K562 (cell line): ENCODE measurements around the gene CEP85L. TPM values are rescaled to one million over a fixed set of nuclear protein-coding genes. Genes with fewer than 3 reads are reported as not detected.

Source experiments
- AFF1 ChIP-seq, 2 experiments: fragments of 450-650 bp; IDR thresholded peaks; 2 replicates each; pipeline ENCODE4 v1.6.1; 2018; ENCODE audit warnings: mild to moderate bottlenecking in 2 of 2, low read depth in 1 of 2; ENCODE audit not compliant: partially characterized antibody in 2 of 2
- ATF1 ChIP-seq, 2 experiments: fragments of 450-650 bp in 1 of 2; IDR thresholded peaks; 2 replicates each; pipeline ENCODE4 v1.6.1; 2016; ENCODE audit warnings: missing compliant biosample characterization in 1 of 2, missing genetic modification characterization in 1 of 2
- ATF7 ChIP-seq: fragments of 450-650 bp; IDR thresholded peaks from 2 replicates; pipeline ENCODE4 v1.7.1; 2014; ENCODE audit warnings: mild to moderate bottlenecking, moderate library complexity
- C11orf30 ChIP-seq: fragments of 450-650 bp; IDR thresholded peaks from 2 replicates; pipeline ENCODE4 v1.6.1; 2016; ENCODE audit warnings: low read depth, mild to moderate bottlenecking
- EHMT2 ChIP-seq: fragments of 450-650 bp; IDR thresholded peaks from 2 replicates; pipeline ENCODE4 v1.6.1; 2018; ENCODE audit warnings: antibody characterized with exemption
- ELF1 ChIP-seq: fragments of 200-800 bp; sonication (Bioruptor generic); IDR thresholded peaks from 2 replicates; pipeline ENCODE4 v1.6.1; 2016; ENCODE audit warnings: missing genetic modification characterization, missing compliant biosample characterization
- KAT8 ChIP-seq: fragments of 450-650 bp; IDR thresholded peaks from 2 replicates; pipeline ENCODE4 v1.6.1; 2016; ENCODE audit warnings: low read depth, mild to moderate bottlenecking
- MAFG ChIP-seq: fragments of 450-650 bp; conservative IDR thresholded peaks from 2 replicates; pipeline ENCODE4 v1.6.1; 2016; ENCODE audit warnings: missing genetic modification characterization, missing compliant biosample characterization
- MAZ ChIP-seq, 2 experiments: fragments of 450-650 bp in 1 of 2; sonication (generic) in 1 of 2; formaldehyde crosslinking; IDR thresholded peaks in 1 of 2; conservative IDR thresholded peaks in 1 of 2; 2 replicates each; pipeline versions ENCODE4 v1.4.0 to v1.5.0; 2020; ENCODE audit warnings: mild to moderate bottlenecking in 1 of 2, missing genetic modification reagents in 1 of 2
- MIER1 ChIP-seq: fragments of 450-650 bp; IDR thresholded peaks from 2 replicates; pipeline ENCODE4 v1.6.1; 2016; ENCODE audit warnings: antibody characterized with exemption, mild to moderate bottlenecking, low read depth
- NFIC ChIP-seq: fragments of 450-650 bp; IDR thresholded peaks from 2 replicates; pipeline ENCODE4 v1.6.1; 2017; ENCODE audit warnings: mild to moderate bottlenecking, inconsistent platforms
- PCBP2 ChIP-seq: fragments of 200-400 bp; formaldehyde crosslinking; IDR thresholded peaks from 2 replicates; pipeline ENCODE4 v1.6.1; 2018; ENCODE audit warnings: low read length, low read depth, mild to moderate bottlenecking, moderate library complexity; ENCODE audit not compliant: poor library complexity, severe bottlenecking
- REST ChIP-seq, 2 experiments: fragments of 450-650 bp; formaldehyde crosslinking in 1 of 2; IDR thresholded peaks; 2 replicates each; pipeline versions ENCODE4 v1.4.0 to v1.6.1; 2014 to 2020; ENCODE audit warnings: mild to moderate bottlenecking in 2 of 2, borderline replicate concordance in 1 of 2, low read depth in 1 of 2
- VEZF1 ChIP-seq: fragments of 200-800 bp; sonication (Bioruptor generic); IDR thresholded peaks from 2 replicates; pipeline ENCODE4 v1.6.1; 2017; ENCODE audit warnings: missing genetic modification characterization, missing compliant biosample characterization
- ZNF316 ChIP-seq: fragments of 450-650 bp; IDR thresholded peaks from 2 replicates; pipeline ENCODE4 v1.6.1; 2016
- polyA plus RNA-seq, 8 experiments: library from polyadenylated mRNA; depleted of rRNA in 4 of 8; stranded (reverse) in 5 of 8; unstranded in 3 of 8; fragments of >200 nt; fragmentation: Nextera tagmentation in 2 of 8; fragmentation: Illumina TruSeq in 1 of 8; extraction: Ambion mirVana in 2 of 8; extraction: Trizol in 1 of 8; gene quantifications; 2 replicates each; pipeline versions ENCODE4 v1.2.1 to v1.2.3, GENCODE V29; 2011 to 2014; ENCODE audit warnings: inconsistent platforms in 1 of 8, missing spikeins in 1 of 8
- total RNA-seq, 7 experiments: library from RNA; depleted of rRNA in 6 of 7; stranded (reverse); fragments of >200 nt in 6 of 7; fragmentation: Illumina TruSeq in 2 of 7; extraction: Trizol in 2 of 7; gene quantifications; 2 replicates each; pipeline versions ENCODE4 v1.2.1 to v1.2.3, GENCODE V29; 2011 to 2021; ENCODE audit warnings: low replicate concordance in 1 of 7

Gene CEP85L
- total and polyA plus RNA-seq, 9 of the 15 experiments (the other 6 are each of a cell fraction or from before 2014, with no cell fraction given): 4.5 to 15.8 (median 8.3) TPM

- TF ChIP-seq REST (IDR thresholded peaks at IDR 0.05; ENCODE audit: borderline replicate concordance) (peak; percentile 99), REST (CRISPR knock-in tag; IDR thresholded peaks at IDR 0.05; ENCODE audit: low read depth) (peak; percentile 95), ATF1 (CRISPR knock-in tag; IDR thresholded peaks at IDR 0.05) (no peak), ATF1 (tag; IDR thresholded peaks at IDR 0.05) (peak; percentile 64), ZNF316 (peak; percentile 95), VEZF1 (peak; percentile 42; the same call in 1 of the 2 replicates), MAZ (CRISPR knock-in tag; conservative IDR thresholded peaks at IDR 0.05 in 1 of 2, IDR thresholded peaks at IDR 0.05 in 1 of 2) (peak in 1 of 2 experiments; percentile 40; a peak in 1 of 4 replicates), ELF1 (tag) (0 out of 2 replicates have a peak, but pooled peaks have one; percentile 14), KAT8 (no peak), PCBP2 (no peak), MIER1 (peak; percentile 90), ATF7 (peak; percentile 40; the same call in 1 of the 2 replicates), EHMT2 (peak; percentile 98), C11orf30 (peak; percentile 92), AFF1 (IDR thresholded peaks at IDR 0.05; ENCODE audit: low read depth in 1 of 2, partially characterized antibody in 2 of 2) (peak in 1 of 2 experiments; percentile 84), NFIC (peak; percentile 15; the same call in 1 of the 2 replicates), MAFG (peak; percentile 92)
Observed at GRCh38 chr6:118677193-118677592, 25.8 kb upstream of the CEP85L start (continued).
